EL (cell line): ENCODE results near the gene FLT1.
A peak's percentile ranks its signal among the peaks of the same experiment; 100 is the strongest.

Experiments
- DNase-seq: peaks from one replicate; pipeline ENCODE4 v3.0.0-alpha.2; 2016

FLT1 gene

DNA sequence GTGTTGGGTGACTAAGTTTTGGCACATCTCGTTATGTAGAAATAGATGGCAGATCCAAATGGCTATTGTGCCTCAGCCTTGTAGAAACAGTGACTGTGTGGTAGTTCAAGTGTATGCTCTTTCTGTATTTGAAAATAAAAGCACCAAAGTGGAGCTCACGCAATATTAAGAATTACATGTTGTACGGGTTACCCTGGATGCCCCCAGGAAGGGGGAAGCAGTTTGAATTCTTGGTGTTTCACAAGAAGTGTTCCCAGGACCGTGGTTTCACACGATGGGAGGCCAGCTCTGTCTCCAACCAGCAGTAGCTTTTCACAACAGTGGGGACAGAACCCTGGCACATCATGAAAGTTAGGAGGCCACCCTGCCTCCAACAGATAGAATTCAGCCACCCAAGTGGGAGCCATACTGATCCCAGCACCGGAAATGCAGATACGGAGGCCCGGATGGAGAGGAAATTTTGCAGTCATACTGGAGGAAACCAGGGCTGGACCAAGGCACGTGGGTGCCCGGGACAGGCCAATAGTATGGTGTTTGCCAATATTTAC lies 8.9 kb downstream of the FLT1 start:
- DNase-seq, result no peak

DNA sequence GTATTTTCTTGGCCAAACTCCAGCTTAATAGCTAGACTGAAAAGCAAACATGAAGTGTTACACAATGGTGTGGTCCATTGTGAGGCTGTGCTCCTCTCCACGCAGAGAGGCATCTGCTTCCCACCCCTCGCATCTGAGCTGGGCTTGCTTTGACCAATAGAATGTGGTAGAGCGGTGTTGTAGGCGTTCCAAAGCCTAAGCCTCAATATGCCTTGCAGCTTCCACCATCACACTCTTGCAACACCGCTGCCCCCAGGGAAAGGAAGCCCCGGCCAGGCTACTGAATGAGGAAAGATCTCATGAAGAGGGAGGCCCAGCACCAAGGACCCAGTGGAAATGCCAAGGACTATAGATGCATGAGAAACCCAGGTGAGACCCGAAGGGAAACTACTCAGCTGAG lies 9.4 kb downstream of the FLT1 start:
- no peak for DNase-seq

DNA sequence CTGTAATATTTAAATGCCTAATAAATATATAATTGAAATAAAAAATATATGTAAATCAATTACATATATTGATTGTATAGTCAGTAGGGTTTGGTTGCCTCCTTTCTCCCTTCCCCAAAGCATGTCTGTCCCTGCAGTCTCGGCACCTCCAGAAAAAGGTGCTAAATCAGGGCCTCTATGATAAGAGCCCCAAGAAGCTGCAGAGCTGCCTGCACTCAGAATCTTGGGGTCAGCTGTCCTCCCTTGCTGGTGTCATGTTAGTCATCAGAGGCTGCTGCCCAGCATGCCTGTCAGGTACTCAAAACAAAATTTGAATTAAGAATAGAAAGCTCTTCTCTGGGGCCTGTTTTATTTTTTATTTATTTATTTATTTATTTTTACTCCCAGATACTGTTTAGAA lies 9.8 kb downstream of the FLT1 start:
- DNase-seq, result no peak

DNA sequence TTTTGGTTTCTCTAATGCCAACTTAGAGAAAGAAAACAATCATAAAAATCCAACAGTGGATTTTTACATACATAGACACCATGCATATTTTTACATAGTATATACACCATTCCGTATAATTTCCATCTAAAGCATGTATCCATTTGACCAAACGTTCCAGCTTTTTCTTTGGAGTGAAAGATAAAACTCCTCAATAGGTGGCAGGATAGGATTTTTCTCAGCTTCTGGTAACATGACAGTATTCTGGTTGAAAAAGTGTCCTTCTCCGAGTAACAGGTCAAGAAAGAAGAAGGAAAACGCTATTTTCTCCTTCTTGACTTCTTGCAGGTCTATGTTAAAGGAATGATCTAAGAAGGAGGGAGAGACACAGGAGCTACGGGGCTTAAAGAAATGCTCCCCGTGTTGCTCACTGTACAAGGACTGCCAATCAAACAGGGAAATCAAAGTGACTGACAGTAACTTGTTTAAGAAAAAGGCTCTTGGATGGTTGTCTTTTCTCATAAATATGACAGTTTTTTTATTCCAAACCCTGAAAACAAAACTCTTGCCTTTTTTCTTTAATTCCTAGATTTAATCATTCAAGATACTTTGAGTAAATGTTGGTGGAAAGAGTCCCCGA lies 11.5 kb downstream of the FLT1 start:
- DNase-seq, result no peak

DNA sequence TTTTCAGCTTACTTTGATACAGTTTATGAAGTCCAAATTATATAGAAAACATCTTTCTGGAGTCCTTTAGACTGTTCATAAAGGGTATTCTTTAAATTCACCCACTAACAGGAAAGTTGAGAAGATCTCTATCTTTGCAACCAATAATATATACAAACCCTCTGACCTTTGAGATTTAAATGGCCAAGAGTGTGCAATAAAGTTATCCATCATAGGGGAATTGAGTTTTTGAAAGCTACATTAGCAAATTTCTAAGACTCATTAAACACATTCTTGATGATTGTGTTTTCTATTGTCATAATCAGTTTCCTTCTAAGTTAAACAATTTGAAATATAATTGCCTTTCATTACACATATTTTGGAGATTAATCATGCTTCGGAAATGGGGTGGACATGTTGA lies 15.9 kb downstream of the FLT1 start:
- no peak for DNase-seq

DNA sequence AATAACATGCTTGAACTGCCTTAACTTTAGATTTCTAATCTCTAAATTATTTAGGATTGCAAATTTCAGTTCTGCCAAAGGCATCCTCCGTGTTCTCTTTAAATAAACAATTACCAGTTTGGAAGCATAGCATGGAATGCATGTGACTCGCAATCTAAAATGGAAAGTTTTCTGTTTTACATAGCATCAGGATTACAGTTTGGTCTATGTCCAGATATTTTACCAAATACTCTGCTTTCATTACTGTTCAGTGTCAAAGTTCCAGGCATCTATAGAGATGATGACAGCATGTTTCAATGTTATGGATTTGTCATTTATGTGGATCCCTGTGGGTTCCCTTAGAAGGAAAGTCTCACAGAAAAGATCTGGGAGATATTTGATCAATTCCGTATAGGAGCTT lies 16.8 kb downstream of the FLT1 start:
- peak; percentile 80 for DNase-seq

DNA sequence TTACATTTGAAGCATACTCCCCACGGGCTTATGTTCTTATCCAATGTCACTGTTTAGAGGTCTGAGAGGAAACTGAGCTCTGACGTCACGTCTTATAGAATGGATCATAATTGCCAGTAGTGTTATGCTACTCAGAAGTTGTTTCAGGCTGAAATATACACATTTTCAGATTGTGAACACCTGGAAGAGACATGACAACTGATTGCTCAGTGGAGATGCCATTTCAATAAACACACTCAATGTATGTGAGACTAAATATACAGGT lies 17.3 kb downstream of the FLT1 start:
- no peak for DNase-seq

DNA sequence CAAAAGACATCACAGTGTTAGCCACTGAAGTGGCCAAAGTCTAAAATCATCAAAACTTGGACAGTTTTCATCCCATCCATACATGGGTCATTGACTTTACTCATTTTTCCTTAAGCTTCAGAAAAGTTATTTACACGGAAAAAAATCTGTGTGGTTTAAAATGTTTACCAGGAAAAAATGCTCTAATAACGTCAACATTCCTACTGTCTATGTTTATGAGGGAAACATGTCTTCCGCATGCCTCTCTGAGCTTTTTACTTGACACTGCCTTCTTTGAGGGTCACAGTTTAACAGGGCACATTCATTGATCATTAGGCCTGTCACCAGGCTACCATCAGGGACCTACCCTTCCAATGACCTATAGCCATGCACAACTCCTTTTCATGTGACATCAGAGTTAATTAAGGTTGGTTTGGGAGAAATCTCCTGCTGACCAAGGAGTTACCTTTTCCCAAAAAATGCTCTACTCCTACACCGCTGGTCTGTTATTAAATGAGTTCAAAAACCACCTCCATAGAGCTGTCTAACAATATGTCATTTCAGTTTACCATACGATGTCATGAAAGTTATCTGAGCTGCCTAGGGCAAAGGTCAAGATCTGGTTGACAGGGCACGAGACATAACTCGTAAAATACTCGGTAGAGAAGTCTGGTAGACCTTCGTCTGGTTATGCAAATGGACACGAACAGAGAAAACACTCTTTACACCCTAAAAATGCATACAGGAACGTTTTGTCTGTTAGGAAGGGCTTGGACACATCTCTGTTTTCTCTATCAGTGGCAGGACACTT lies 17.8 kb downstream of the FLT1 start:
- no peak for DNase-seq

DNA sequence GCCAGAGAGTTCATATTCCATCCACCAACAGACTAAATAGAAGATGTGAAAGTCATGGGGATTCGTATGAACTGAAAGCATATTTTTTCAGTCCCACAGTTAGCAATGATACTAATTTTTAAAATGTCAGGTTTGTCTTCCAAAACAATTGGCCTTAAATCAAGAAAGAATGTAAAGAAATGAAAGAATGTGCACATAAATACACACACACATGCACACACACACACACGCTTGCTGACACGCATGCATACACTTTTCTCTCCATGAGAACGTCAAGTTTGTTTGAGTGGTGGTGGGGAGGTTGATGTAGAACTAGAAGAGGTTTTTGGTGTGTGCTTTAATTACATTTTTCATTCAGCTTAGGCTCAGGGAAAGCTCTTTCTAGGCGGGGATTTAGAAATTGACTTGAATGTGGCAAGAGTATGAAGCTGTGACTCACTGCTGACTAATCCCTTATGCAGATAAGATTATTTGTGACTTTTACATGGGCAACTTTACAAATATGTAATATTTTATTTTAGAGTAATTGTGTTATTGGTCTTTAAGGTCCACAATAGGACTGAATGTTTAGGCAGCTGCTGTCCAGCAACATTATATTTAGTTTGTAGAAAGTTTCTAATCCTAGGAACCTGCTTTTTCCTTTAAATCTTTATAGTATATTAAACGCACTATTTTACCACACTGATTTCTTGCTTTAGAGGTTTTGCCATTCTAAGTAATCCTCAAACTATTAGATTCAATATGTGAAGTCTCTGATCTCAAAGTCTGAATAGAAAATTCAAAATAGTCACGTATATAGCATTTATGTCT lies 18.8 kb downstream of the FLT1 start:
- DNase-seq, result peak; percentile 90

DNA sequence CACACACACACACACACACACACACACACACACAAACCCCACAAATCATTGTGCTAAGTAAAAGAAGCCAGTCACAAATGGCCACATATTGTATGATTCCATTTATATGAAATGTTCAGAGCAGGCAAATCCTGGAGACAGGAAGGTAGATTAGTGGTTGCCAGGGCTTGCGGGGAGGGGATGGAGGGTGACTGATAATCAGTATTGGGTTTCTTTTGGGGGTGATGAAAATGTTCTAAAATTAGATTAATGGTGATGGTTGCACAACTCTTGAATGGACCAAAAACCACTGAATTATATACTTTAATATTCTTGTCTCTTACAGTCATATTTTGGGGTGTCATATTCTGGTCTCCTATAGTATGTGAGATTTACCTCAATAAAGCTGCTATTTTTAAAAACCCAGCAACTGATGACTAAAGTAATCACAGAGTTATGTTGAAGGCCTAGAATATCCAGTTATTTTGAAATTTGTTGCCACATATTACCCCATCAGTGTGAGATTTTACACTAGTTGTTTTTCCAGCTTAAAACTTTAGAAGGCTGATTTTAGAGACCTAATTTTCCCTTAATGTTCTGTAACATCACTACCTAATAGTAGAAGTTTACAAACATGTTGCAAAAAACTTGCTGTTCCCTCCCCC lies 20.3 kb downstream of the FLT1 start:
- DNase-seq, result no peak

DNA sequence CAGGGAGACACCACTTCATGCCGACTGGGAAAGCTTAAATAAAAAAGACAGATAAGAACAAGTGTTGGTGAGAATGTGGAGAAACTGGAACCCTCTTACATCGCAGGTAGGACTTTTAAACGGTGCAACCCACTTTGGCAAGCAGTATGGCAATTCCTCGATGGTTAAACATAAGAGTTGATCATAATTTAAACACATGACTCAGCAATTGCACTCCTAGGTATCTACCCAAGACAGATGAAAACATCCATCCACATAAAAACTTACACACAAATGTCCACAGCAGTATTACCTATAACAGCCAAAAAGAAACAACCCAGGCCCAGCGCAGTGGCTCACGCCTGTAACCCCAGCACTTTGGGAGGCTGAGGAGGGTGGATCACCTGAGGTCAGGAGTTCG lies 21.9 kb downstream of the FLT1 start:
- no peak for DNase-seq

DNA sequence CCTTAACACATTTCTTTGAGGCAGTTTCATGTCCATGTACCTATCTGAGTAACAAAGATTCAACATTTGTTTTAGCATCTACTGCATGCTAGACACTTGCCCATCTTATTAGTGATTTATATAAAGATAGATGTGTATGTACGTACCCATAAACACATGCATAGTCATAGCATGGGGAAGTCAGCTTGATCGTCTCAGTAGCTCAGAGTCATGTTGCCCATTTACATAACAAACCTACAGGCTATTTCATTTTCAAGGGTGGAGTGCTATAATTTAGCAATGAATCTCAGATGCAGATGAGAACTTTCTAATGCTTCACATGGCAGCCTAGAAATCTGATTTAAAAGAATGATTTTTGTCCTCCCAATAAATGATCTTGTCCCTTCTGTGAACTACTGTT lies 23.5 kb downstream of the FLT1 start:
- no peak for DNase-seq

DNA sequence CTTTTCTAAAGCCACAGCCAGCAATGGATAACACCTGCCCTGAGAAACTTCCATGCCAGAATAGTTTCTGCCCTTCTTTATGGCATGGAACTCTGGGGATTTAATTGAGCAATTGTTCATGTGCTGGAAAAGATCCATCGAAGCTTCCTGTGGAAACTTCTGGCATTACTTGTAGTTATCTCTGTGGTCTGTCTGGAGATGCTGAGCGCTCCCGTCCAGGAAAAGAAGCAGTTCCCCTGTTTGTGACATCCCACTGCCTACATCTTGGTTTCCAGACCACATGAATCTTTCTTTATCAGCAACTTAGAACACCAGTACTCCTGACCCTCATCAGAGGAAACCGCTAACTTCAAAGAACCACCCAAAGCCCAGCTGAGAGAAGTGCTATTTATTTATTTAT lies 24.6 kb downstream of the FLT1 start:
- no peak for DNase-seq

DNA sequence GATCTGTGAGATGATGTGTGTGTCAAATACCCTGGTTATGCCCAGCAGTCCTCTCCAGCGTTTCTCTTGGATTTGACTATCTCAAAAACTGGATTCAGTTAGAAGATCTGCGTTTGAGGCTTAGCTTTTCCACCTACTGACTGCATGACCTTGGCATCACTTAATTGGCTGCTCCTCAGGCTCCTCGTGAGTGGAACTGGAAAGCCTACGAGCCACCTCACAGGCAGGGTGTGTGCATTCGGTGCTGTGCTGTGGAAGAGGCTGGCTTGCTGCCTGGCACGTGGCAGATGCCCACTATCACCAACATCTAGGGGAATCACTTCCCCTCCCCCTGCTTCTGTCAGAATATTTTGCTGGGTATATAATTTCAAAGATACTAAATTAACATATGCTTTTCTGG lies 25.6 kb downstream of the FLT1 start:
- DNase-seq, result no peak

DNA sequence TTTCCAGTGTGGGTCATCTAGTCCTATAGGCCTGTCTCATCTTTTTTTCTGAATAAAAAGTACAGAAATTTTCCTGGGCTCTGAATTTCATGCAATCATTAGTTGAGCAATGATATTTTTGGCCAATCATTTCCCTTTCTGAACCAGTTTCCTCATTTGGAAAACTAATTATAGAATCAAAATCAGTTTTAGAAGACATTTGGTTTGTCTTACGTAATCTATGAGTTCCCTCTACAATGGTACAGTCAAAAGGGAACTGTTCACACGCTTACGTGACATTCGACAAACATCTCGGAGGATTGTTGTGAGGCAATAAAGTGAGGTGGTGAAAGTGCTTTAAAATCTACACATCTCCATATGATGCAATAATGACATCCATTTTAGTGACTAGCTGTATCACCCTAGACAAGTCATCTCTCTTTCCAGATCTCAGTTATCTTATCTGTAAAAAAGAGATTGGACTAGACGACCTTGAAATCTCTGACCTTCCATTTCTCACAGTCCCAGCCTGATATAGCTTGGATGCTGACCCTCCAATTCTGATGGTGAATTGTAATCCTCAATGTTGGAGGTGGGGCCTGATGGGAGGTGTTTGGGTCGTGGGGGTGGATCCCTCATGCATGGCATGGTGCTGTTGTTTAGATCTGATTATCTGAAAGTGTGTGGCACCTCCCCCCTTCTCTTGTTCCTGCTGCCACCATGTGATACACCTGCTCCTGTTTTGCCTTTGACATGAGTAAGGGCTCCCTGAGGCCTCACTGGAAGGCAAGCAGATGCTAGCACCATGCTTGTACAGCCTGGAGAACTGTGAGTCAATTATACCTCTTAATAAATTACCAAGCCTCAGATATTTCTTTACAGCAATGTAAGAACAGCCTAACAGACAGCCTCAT lies 26.7 kb downstream of the FLT1 start:
- no peak for DNase-seq

DNA sequence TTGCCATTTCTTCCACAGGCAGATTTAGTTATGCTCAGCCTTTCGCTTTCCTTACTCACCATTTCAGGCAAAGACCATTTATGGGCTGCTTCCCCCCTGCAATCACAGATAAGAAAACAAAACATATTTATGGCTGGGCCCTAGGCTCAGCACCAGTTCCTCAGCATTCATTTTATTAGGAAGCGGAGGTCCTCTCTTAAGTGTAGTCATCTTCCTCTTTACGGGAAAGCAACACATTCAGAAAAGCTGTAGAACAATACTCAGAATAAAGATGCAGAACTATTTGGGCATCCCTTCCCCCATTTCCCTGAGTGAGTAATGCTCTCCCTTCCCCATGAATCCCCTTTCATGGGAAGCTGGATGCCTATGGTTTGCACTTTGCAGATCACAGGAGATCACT lies 27.9 kb downstream of the FLT1 start:
- DNase-seq, result no peak

DNA sequence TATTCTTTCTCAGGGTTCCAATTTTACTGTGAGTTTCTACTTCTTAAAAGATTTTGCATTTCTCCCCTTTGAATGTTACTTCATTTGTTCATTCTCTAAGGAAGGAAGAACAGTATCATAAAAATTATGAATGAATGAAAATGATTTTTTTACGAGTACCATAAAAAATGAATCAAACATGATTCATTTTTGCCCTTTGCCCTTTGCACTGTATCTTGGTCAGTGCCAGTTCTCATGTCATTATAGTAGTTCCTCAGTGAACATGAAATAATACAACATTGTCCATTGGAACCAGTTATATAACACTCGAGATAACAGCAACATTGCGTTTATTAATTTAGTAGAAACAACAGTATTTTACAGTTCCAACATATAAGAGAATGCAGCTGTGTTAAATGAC lies 28.8 kb downstream of the FLT1 start:
- DNase-seq, result no peak

DNA sequence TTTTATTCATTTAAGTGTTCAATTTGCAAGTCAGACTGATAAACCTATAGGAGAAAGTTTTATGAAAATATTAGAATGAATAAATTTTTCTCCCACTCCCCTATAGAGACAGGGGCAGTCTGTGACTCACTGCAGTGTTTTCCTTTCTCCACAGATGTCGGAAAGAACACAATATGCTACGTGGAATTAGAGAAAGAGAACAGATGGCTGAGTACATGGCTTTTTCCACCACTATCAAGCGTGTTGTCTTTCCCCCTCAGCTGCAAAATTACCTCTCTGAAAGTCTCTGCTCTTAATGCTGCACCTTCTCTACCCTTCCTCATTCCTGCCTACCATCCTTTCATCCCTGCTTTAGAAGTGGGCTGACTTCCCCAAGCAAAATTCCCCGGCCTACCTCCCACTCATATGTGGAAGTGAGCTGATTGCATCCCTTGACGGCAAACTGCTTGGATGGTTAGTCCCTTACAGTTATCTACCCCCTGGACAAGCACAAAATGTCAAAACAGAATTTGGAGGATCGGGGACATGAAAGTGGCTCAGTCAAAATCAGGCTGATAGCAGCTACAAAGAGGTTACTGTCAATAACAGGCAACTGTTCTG lies 30.0 kb downstream of the FLT1 start:
- DNase-seq, result no peak

DNA sequence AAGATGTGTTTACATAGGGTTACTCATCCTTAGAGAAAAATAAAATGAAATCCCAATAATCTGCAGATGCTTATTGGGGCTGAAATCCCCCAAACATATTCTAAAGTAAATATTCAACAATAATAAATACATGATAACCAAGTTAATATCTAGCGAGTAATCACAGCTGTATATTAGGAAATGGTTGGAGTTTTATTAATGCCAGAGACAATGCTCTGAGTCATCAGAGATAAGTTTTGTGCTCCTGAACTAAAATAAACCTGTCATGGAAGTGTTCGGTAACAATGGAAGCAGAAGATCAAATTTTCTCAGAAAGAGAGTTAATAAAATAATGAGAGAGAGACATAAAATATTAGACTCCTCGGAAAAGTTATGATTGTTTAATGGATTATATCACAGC lies 31.4 kb downstream of the FLT1 start:
- DNase-seq, result no peak

DNA sequence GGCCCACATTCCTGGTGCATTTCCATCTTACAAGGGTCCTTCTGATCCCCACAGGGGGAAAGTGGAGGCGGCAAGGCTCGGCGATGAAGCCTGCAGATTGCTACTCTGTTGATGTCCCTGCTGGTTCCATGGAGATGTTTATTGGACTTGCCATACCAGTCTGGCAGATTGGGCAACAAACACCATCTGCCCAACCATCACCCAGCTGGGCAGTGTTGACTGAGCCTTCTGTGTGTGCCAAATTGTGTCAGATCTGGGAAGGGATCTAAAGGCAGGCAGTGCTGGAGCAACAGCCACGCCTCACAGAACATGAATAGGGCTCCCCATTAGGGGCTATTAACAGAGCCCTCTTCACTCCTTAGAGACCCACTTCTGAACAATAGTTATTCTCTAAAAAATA lies 35.0 kb downstream of the FLT1 start:
- no peak for DNase-seq

DNA sequence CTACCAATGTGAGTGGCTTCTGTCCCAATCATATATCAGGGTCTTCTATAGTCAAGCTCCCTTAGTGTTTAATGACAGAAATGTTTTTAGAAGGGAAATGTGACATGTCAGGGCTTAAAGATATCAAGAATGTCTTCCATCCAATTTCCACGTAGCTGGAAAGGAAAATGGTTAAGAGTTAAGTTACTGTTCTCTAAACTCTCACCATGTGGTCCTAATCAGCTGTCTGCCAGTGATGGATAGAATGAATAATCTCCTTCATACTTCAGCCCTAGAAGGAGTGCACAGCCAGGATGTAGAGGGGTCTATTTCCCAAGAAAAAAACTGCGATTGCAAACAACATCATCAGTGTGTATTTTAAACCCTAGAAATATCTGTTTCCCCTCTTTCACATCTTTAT lies 36.3 kb downstream of the FLT1 start:
- no peak for DNase-seq

DNA sequence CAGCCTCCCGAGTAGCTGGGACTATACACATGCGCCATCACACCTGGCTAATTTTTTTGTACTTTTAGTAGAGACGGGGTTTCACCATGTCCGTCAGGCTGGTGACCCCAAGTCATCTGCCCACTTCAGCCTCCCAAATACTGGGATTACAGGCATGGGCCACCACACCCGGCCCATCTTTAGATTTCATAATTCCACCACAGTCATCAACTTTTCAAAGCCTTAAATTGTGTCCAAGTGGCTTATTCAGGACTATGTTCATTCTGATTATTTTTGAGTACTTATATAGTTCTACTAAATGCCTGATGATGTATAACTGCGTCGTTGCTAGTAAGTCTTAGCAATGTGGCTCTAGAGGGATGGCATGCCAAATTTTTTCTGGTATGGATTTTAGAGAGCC lies 36.9 kb downstream of the FLT1 start:
- no peak for DNase-seq
